ENCODE measurements around the gene AKR7A3.

GRCh38 chr1:19251305-19252196 is 37.0 kb downstream of the AKR7A3 start, which contains the start of the genes EMC1 and MRTO4:
- TF ChIP-seq CTCF (IDR thresholded peaks at IDR 0.05), result no peak
- TF ChIP-seq POLR2A (IDR thresholded peaks at IDR 0.05), result peak; percentile 64

Measured in right lobe of liver (tissue), 4 donors.